ENCODE data around the gene ABHD17A. TPM values are rescaled to one million over a fixed set of nuclear protein-coding genes. Genes with fewer than 3 reads are reported as not detected.

The ABHD17A gene
- total and polyA plus RNA-seq, 7 experiments from 2014 or later: 92.9 to 175 (median 135) TPM

- H3K4me3 ChIP-seq (ENCODE audit: low read length): no peak overlapping the region
- H3K9me3 ChIP-seq (ENCODE audit: control insufficient read depth in 2 of 3, low read length in 3 of 3): no peaks in the 10 kb centered on the region
- ChIA-PET CTCF (no interaction called here), POLR2A (no interaction called here)
- Mint-ChIP-seq H3K36me3 (no peaks in the 10 kb centered on the region), H3K27ac (peak overlapping the region in 1 of 9 donors; percentile 32), H3K9me3 (no peaks in the 10 kb centered on the region), H3K4me3 (peak overlapping the region in 5 of 10 donors; percentile 16 to 90 (median 21)), H3K4me1 (peaks cover 41 to 79% (median 56%) of the 10 kb centered on the region in 7 donors), H3K27me3 (no peaks in the 10 kb centered on the region)
- no peaks in the 10 kb centered on the region for H3K27me3 ChIP-seq (ENCODE audit: control insufficient read depth in 2 of 2, insufficient read depth in 2 of 2, low read length in 2 of 2)
- H3K4me1 ChIP-seq (ENCODE audit: control insufficient read depth in 2 of 2, insufficient read depth in 2 of 2, low read length in 2 of 2): peaks cover 23 to 49% of the 10 kb centered on the region in 2 donors
- intact Hi-C loops (cut with micrococcal nuclease): loop anchor here in 1 of 2 donors (5.0 kb wide), 1 partner anchor 253 kb away; the partner anchor contains the start of gene MBD3
- H3K36me3 ChIP-seq (ENCODE audit: control insufficient read depth in 2 of 3, insufficient read depth in 3 of 3, low read length in 3 of 3): peaks cover 0 to 30% (median 0%) of the 10 kb centered on the region in 3 experiments
- no peak for DNase-seq
- no peak for ATAC-seq
- no peak overlapping the region for H3K27ac ChIP-seq (ENCODE audit: low read depth, low read length)
These were observed 40.2 kb downstream of the ABHD17A start for GRCh38 chr19:1845125-1845515.

GRCh38 chr19:1844513-1845124 is 40.7 kb downstream of the ABHD17A start:
- ChIA-PET POLR2A (no interaction called here), CTCF (no interaction called here)
- Histone ChIP-seq H3K27me3 (ENCODE audit: control insufficient read depth in 2 of 2, insufficient read depth in 2 of 2, low read length in 2 of 2) (no peaks in the 10 kb centered on the region), H3K27ac (ENCODE audit: low read depth, low read length) (no peak overlapping the region), H3K9me3 (ENCODE audit: control insufficient read depth in 2 of 3, low read length in 3 of 3) (no peaks in the 10 kb centered on the region), H3K4me3 (ENCODE audit: low read length) (no peak overlapping the region), H3K36me3 (ENCODE audit: control insufficient read depth in 2 of 3, insufficient read depth in 3 of 3, low read length in 3 of 3) (peaks cover 0 to 35% (median 0%) of the 10 kb centered on the region in 3 experiments), H3K4me1 (ENCODE audit: control insufficient read depth in 2 of 2, insufficient read depth in 2 of 2, low read length in 2 of 2) (peaks cover 23 to 49% of the 10 kb centered on the region in 2 donors)
- intact Hi-C loops (cut with micrococcal nuclease): loop anchor here in 1 of 2 donors (5.0 kb wide), 1 partner anchor 252 kb away; the partner anchor contains the start of gene MBD3
- no peak overlapping the region for H3K27ac Mint-ChIP-seq
- no peaks in the 10 kb centered on the region for H3K36me3 Mint-ChIP-seq
- peak overlapping the region in 5 of 10 donors; percentile 16 to 90 (median 21) for H3K4me3 Mint-ChIP-seq
- ATAC-seq: no peak
- peaks cover 39 to 79% (median 56%) of the 10 kb centered on the region in 7 donors for H3K4me1 Mint-ChIP-seq
- no peak for DNase-seq
- no peaks in the 10 kb centered on the region for H3K27me3 Mint-ChIP-seq
- no peaks in the 10 kb centered on the region for H3K9me3 Mint-ChIP-seq

- peaks cover 0 to 40% (median 0%) of the 10 kb centered on the region in 3 experiments for H3K36me3 ChIP-seq (ENCODE audit: control insufficient read depth in 2 of 3, insufficient read depth in 3 of 3, low read length in 3 of 3)
- H3K9me3 ChIP-seq (ENCODE audit: control insufficient read depth in 2 of 3, low read length in 3 of 3): no peaks in the 10 kb centered on the region
- Mint-ChIP-seq H3K27ac (peak overlapping the region in 1 of 9 donors; percentile 52), H3K27me3 (no peaks in the 10 kb centered on the region), H3K4me3 (peak overlapping the region in 2 of 10 donors; percentile 16 to 90), H3K4me1 (peaks cover 37 to 78% (median 53%) of the 10 kb centered on the region in 7 donors), H3K36me3 (no peaks in the 10 kb centered on the region), H3K9me3 (no peaks in the 10 kb centered on the region)
- CTCF ChIA-PET: no interaction called here
- ATAC-seq (no peak), DNase-seq (no peak)
- POLR2A ChIA-PET: no interaction called here
- no peak overlapping the region for H3K27ac ChIP-seq (ENCODE audit: low read depth, low read length)
- intact Hi-C loops (cut with micrococcal nuclease): no loop called here
- H3K4me1 ChIP-seq (ENCODE audit: control insufficient read depth in 2 of 2, insufficient read depth in 2 of 2, low read length in 2 of 2): peaks cover 23 to 47% of the 10 kb centered on the region in 2 donors
- H3K4me3 ChIP-seq (ENCODE audit: low read length): no peak overlapping the region
- H3K27me3 ChIP-seq (ENCODE audit: control insufficient read depth in 2 of 2, insufficient read depth in 2 of 2, low read length in 2 of 2): no peaks in the 10 kb centered on the region
These were observed 41.5 kb downstream of the ABHD17A start for GRCh38 chr19:1843646-1844394.

- H3K36me3 Mint-ChIP-seq: no peaks in the 10 kb centered on the region
- intact Hi-C loops (cut with micrococcal nuclease): no loop called here
- peak overlapping the region in 1 of 10 donors; percentile 62 for H3K4me3 Mint-ChIP-seq
- POLR2A ChIA-PET: no interaction called here
- DNase-seq (no peak), ATAC-seq (no peak)
- peaks cover 0 to 40% (median 0%) of the 10 kb centered on the region in 3 experiments for H3K36me3 ChIP-seq (ENCODE audit: control insufficient read depth in 2 of 3, insufficient read depth in 3 of 3, low read length in 3 of 3)
- no peak overlapping the region for H3K27ac ChIP-seq (ENCODE audit: low read depth, low read length)
- no peak overlapping the region for H3K27ac Mint-ChIP-seq
- H3K4me3 ChIP-seq (ENCODE audit: low read length): no peak overlapping the region
- H3K27me3 ChIP-seq (ENCODE audit: control insufficient read depth in 2 of 2, insufficient read depth in 2 of 2, low read length in 2 of 2): no peaks in the 10 kb centered on the region
- no peaks in the 10 kb centered on the region for H3K9me3 ChIP-seq (ENCODE audit: control insufficient read depth in 2 of 3, low read length in 3 of 3)
- peaks cover 23 to 45% of the 10 kb centered on the region in 2 donors for H3K4me1 ChIP-seq (ENCODE audit: control insufficient read depth in 2 of 2, insufficient read depth in 2 of 2, low read length in 2 of 2)
- H3K27me3 Mint-ChIP-seq: no peaks in the 10 kb centered on the region
- peaks cover 35 to 81% (median 54%) of the 10 kb centered on the region in 7 donors for H3K4me1 Mint-ChIP-seq
- no peaks in the 10 kb centered on the region for H3K9me3 Mint-ChIP-seq
- CTCF ChIA-PET: interaction anchor here (0.7 kb wide), 1 partner anchor 17 kb away, joined by 3 read pairs; no protein-coding TSS in a partner anchor
These were observed 42.2 kb downstream of the ABHD17A start for GRCh38 chr19:1843116-1843515.

- peak overlapping the region in 7 of 9 donors; percentile 6 to 71 (median 39) for H3K27ac Mint-ChIP-seq
- H3K36me3 Mint-ChIP-seq: no peaks in the 10 kb centered on the region
- no peak for DNase-seq
These were observed 43.9 kb downstream of the ABHD17A start for GRCh38 chr19:1841209-1841924.

GRCh38 chr19:1840541-1841115 is 44.7 kb downstream of the ABHD17A start:
- peak overlapping the region in 3 of 9 donors; percentile 33 to 71 (median 39) for H3K27ac Mint-ChIP-seq
- Histone ChIP-seq H3K36me3 (ENCODE audit: control insufficient read depth in 2 of 3, insufficient read depth in 3 of 3, low read length in 3 of 3) (peaks cover 0 to 34% (median 0%) of the 10 kb centered on the region in 3 experiments), H3K4me3 (ENCODE audit: low read length) (no peak overlapping the region), H3K27me3 (ENCODE audit: control insufficient read depth in 2 of 2, insufficient read depth in 2 of 2, low read length in 2 of 2) (no peaks in the 10 kb centered on the region), H3K9me3 (ENCODE audit: control insufficient read depth in 2 of 3, low read length in 3 of 3) (no peaks in the 10 kb centered on the region), H3K27ac (ENCODE audit: low read depth, low read length) (no peak overlapping the region), H3K4me1 (ENCODE audit: control insufficient read depth in 2 of 2, insufficient read depth in 2 of 2, low read length in 2 of 2) (peaks cover 2 to 24% of the 10 kb centered on the region in 2 donors)
- ATAC-seq (no peak), DNase-seq (no peak)
- intact Hi-C loops (cut with micrococcal nuclease): no loop called here
- no peaks in the 10 kb centered on the region for H3K27me3 Mint-ChIP-seq
- ChIA-PET CTCF (interaction anchor here (0.5 kb wide), 1 partner anchor 180 kb away, joined by 3 read pairs; no protein-coding TSS in a partner anchor), POLR2A (no interaction called here)
- H3K4me3 Mint-ChIP-seq: peak overlapping the region in 3 of 10 donors; percentile 4 to 23 (median 18)
- H3K9me3 Mint-ChIP-seq: no peaks in the 10 kb centered on the region
- peaks cover 20 to 72% (median 46%) of the 10 kb centered on the region in 7 donors for H3K4me1 Mint-ChIP-seq
- H3K36me3 Mint-ChIP-seq: no peaks in the 10 kb centered on the region

More at GRCh38 chr19:1841209-1841924, 43.9 kb downstream of the ABHD17A start:
- ChIA-PET POLR2A (interaction anchor here (0.6 kb wide), 1 partner anchor 30 kb away, joined by 3 read pairs; no protein-coding TSS in a partner anchor), CTCF (interaction anchor here (0.5 to 0.7 kb wide), 2 partner anchors 9 to 180 kb away, joined by 3 to 5 read pairs; no protein-coding TSS in a partner anchor)
- H3K9me3 Mint-ChIP-seq: no peaks in the 10 kb centered on the region
- H3K27me3 Mint-ChIP-seq: no peaks in the 10 kb centered on the region
- H3K4me3 Mint-ChIP-seq: peak overlapping the region in 4 of 10 donors; percentile 4 to 62 (median 25)
- H3K36me3 ChIP-seq (ENCODE audit: control insufficient read depth in 2 of 3, insufficient read depth in 3 of 3, low read length in 3 of 3): peaks cover 0 to 36% (median 0%) of the 10 kb centered on the region in 3 experiments
- H3K4me1 ChIP-seq (ENCODE audit: control insufficient read depth in 2 of 2, insufficient read depth in 2 of 2, low read length in 2 of 2): peaks cover 10 to 32% of the 10 kb centered on the region in 2 donors
- no peaks in the 10 kb centered on the region for H3K9me3 ChIP-seq (ENCODE audit: control insufficient read depth in 2 of 3, low read length in 3 of 3)
- peaks cover 23 to 73% (median 52%) of the 10 kb centered on the region in 7 donors for H3K4me1 Mint-ChIP-seq
- H3K27me3 ChIP-seq (ENCODE audit: control insufficient read depth in 2 of 2, insufficient read depth in 2 of 2, low read length in 2 of 2): no peaks in the 10 kb centered on the region
- intact Hi-C loops (cut with micrococcal nuclease): no loop called here
- no peak overlapping the region for H3K27ac ChIP-seq (ENCODE audit: low read depth, low read length)
- H3K4me3 ChIP-seq (ENCODE audit: low read length): no peak overlapping the region
- ATAC-seq: no peak
